Osteocyte (in vitro differentiated cells): ENCODE data around the gene TWSG1. TPM values are rescaled to one million over a fixed set of nuclear protein-coding genes. Genes with fewer than 3 reads are reported as not detected.
"Not testable (repeated sequence)": the region's sequence is repeated elsewhere in the genome, so short reads cannot be mapped to it uniquely, and the experiment has no call there.

Experiments
- DNase-seq: peaks from one replicate; pipeline ENCODE4 v3.0.0; 2021; ENCODE audit warnings: mixed read lengths; ENCODE audit not compliant: unreplicated experiment; ENCODE audit errors: extremely low spot score
- H3K27ac Mint-ChIP-seq: one replicate; pipeline ENCODE4 v1.8.0; 2021; ENCODE audit warnings: mild to moderate bottlenecking, mixed read lengths; ENCODE audit not compliant: unreplicated experiment
- H3K27me3 Mint-ChIP-seq: one replicate; pipeline ENCODE4 v1.8.0; 2021; ENCODE audit warnings: mixed read lengths; ENCODE audit not compliant: unreplicated experiment
- H3K36me3 Mint-ChIP-seq: one replicate; pipeline ENCODE4 v1.8.0; 2021; ENCODE audit warnings: mixed read lengths; ENCODE audit not compliant: unreplicated experiment
- H3K4me1 Mint-ChIP-seq: one replicate; pipeline ENCODE4 v1.8.0; 2021; ENCODE audit warnings: mixed read lengths; ENCODE audit not compliant: unreplicated experiment
- H3K4me3 Mint-ChIP-seq: one replicate; pipeline ENCODE4 v1.8.0; 2021; ENCODE audit warnings: mild to moderate bottlenecking, moderate library complexity, mixed read lengths; ENCODE audit not compliant: unreplicated experiment
- H3K9me3 Mint-ChIP-seq: one replicate; pipeline ENCODE4 v1.8.0; 2021; ENCODE audit warnings: mixed read lengths; ENCODE audit not compliant: unreplicated experiment
- total RNA-seq: library from RNA; stranded (reverse); gene quantifications from 2 replicates; pipeline ENCODE4 v1.2.1, GENCODE V29; 2021
- TF ChIP-seq, protein P1 (sequence below): fragments of 200-600 bp; sonication (generic); IDR thresholded peaks from 2 replicates; pipeline ENCODE4 v1.5.0; 2021; ENCODE audit warnings: antibody characterized with exemption, mild to moderate bottlenecking, moderate library complexity

Gene TWSG1
- total RNA-seq, 1 donor from 2014 or later = 69.8 TPM

DNA sequence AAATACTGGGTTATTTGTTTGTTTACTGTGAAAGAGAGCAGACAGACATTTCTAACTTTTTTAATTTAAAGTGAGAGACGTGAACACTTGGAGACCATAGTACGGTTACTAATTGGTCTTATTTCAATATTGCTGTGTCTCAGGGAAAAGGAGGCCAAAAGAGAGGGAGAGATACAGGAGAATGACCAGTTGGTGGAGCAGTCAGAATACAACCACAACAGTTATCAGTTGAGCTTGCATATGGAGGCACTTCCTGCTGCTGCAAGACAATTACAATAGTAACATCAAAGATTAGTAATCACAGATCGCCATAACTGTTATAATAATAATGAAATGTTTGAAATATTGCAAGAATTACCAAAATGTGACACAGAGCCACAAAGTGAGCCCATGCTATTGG is 58.2 kb downstream of the TWSG1 start:
- H3K36me3 Mint-ChIP-seq = peaks cover 55% of the 10 kb centered on the region
- no peaks in the 10 kb centered on the region for H3K27me3 Mint-ChIP-seq
- peaks cover 1% of the 10 kb centered on the region for H3K4me1 Mint-ChIP-seq
- no peak overlapping the region for H3K4me3 Mint-ChIP-seq
- DNase-seq = no peak
- peaks cover 17% of the 10 kb centered on the region for H3K9me3 Mint-ChIP-seq
- TF ChIP-seq, protein P1, sequence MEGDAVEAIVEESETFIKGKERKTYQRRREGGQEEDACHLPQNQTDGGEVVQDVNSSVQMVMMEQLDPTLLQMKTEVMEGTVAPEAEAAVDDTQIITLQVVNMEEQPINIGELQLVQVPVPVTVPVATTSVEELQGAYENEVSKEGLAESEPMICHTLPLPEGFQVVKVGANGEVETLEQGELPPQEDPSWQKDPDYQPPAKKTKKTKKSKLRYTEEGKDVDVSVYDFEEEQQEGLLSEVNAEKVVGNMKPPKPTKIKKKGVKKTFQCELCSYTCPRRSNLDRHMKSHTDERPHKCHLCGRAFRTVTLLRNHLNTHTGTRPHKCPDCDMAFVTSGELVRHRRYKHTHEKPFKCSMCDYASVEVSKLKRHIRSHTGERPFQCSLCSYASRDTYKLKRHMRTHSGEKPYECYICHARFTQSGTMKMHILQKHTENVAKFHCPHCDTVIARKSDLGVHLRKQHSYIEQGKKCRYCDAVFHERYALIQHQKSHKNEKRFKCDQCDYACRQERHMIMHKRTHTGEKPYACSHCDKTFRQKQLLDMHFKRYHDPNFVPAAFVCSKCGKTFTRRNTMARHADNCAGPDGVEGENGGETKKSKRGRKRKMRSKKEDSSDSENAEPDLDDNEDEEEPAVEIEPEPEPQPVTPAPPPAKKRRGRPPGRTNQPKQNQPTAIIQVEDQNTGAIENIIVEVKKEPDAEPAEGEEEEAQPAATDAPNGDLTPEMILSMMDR = no peak
- H3K27ac Mint-ChIP-seq = no peak overlapping the region

DNA sequence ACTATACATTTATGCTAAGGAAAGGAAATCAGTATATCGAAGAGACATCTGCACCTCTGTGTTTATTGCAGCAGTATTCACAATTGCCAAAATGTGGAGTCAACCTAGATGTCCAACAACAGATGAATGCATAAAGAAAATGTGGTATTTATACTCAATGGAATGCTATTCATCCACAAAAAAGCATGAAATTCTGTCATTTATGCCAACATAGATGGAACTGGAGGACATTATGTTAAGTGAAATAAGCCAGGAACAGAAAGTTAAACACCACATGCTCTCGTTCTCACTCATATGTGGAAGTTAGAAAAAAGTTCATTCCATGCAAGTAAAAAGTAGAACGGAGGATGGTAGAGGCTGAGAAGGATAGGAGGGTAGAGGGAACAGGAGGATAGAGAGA is 59.5 kb downstream of the TWSG1 start:
- no peak for DNase-seq
- no peaks in the 10 kb centered on the region for H3K4me1 Mint-ChIP-seq
- H3K4me3 Mint-ChIP-seq = no peak overlapping the region
- no peak overlapping the region for H3K27ac Mint-ChIP-seq
- TF ChIP-seq, protein P1 = no peak
- H3K9me3 Mint-ChIP-seq = peaks cover 17% of the 10 kb centered on the region
- H3K27me3 Mint-ChIP-seq = no peaks in the 10 kb centered on the region
- peaks cover 53% of the 10 kb centered on the region for H3K36me3 Mint-ChIP-seq

DNA sequence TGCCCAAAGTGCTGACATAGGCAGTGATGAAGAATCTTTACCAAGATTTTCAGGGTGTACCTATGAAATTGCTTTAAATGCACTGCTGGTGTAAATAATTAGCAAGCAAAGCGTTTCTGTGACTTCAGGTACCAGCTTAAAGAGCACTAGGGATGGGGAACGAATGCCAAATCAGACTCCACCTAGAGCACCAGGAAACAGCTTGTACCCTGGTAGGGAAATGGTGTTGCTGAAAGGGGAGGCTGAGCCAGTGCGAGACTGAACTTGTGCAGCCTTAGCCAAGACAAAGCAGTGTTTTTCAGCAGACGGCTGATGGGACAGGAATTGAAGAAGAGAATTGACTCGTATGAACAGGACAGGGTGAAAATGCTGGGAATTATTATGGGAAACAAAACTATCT is 65.6 kb downstream of the TWSG1 start:
- Mint-ChIP-seq H3K4me1 (peaks cover 6% of the 10 kb centered on the region), H3K27me3 (no peaks in the 10 kb centered on the region), H3K4me3 (no peak overlapping the region), H3K9me3 (peaks cover 4% of the 10 kb centered on the region), H3K27ac (no peak overlapping the region), H3K36me3 (peaks cover 28% of the 10 kb centered on the region)
- TF ChIP-seq, protein P1 = no peak
- no peak for DNase-seq

DNA sequence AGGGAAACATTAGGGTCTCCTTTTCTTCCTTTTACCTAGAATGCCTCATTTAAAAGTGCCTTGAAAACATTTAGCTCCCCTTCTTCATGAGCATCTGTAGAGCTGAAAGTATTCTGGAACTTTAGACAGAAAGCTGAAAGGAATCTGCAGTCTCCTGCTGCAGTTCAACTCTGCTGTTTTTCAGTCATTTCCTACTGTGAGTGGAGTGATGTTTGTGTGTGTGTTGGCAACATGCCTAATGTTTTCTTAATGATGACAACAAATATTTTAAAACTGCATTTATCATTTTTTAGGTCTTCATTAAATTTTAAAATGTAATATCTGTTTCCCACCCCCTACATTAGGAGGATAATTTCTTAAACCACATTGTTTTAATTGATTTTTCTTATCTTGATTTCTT is 66.6 kb downstream of the TWSG1 start:
- peaks cover 6% of the 10 kb centered on the region for H3K4me1 Mint-ChIP-seq
- no peak overlapping the region for H3K4me3 Mint-ChIP-seq
- peaks cover 25% of the 10 kb centered on the region for H3K36me3 Mint-ChIP-seq
- H3K9me3 Mint-ChIP-seq = peaks cover 4% of the 10 kb centered on the region
- no peaks in the 10 kb centered on the region for H3K27me3 Mint-ChIP-seq
- TF ChIP-seq, protein P1 = no peak
- H3K27ac Mint-ChIP-seq = no peak overlapping the region
- DNase-seq = no peak

DNA sequence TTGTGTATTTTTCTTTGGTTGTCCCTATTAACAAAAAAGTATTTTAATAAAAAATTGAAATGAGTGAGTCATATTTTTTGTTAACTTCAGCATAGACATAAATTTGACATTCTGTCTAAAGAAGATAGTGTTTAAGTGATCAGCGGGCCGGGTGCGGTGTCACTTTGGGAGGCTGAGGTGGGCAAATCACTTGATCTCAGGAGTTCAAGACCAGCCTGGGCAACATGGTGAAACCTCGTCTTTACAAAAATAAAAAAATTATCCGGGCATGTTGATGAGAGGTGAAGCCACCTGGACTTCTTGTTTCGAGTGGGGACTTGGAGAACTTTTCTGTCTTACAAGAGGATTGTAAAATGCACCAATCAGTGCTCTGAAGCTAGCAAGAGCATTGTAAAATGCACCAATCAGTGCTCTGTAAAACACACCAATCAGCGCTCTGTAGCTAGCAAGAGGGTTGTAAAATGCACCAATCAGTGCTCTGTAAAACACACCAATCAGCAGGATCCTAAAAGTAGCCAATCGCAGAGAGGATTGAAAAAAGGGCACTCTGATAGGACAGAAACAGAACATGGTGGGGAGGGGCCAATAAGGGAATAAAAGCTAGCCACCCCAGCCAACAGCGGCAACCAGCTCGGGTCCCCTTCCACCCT is 67.9 kb downstream of the TWSG1 start:
- DNase-seq, H3K4me1 Mint-ChIP-seq, H3K4me3 Mint-ChIP-seq, H3K27ac Mint-ChIP-seq, H3K9me3 Mint-ChIP-seq, H3K27me3 Mint-ChIP-seq: not testable (repeated sequence)
- peaks cover 14% of the 10 kb centered on the region for H3K36me3 Mint-ChIP-seq
